Thyroid gland (tissue), 4 donors: ENCODE data around the gene TLCD1. TPM values are rescaled to one million over a fixed set of nuclear protein-coding genes. Genes with fewer than 3 reads are reported as not detected.

Experiments used
- DNase-seq, 2 donors: peaks; one replicate each; pipeline ENCODE4 v3.0.0-alpha.2; 2019
- H3K27ac ChIP-seq, 3 donors: fragments of 200-600 bp; sonication (generic); 1 replicate in 2 of 3; 2 replicates in 1 of 3; pipeline ENCODE4 v1.5.1; 2016 to 2019; ENCODE audit warnings: mild to moderate bottlenecking in 1 of 3, moderate library complexity in 1 of 3
- H3K27me3 ChIP-seq: fragments of 200-600 bp; sonication (generic); one replicate; pipeline ENCODE4 v1.5.1; 2019
- H3K36me3 ChIP-seq, 2 donors: fragments of 200-600 bp; sonication (generic); one replicate each; pipeline ENCODE4 v1.5.1; 2016 to 2019
- H3K4me1 ChIP-seq, 2 donors: fragments of 200-600 bp; sonication (generic); one replicate each; pipeline ENCODE4 v1.5.1; 2017 to 2019
- H3K4me3 ChIP-seq, 3 donors: fragments of 200-600 bp; sonication (generic); replicated peaks in 1 of 3; 1 replicate in 2 of 3; 2 replicates in 1 of 3; pipeline ENCODE4 v1.5.1; 2016; ENCODE audit warnings: mild to moderate bottlenecking in 1 of 3
- H3K9me3 ChIP-seq: fragments of 200-600 bp; sonication (generic); one replicate; pipeline ENCODE4 v1.5.1; 2017
- POLR2A ChIP-seq, 2 donors: fragments of 450-650 bp; IDR thresholded peaks; one replicate each; pipeline ENCODE4 v1.6.1; 2017; ENCODE audit warnings: antibody characterized with exemption in 2 of 2, mild to moderate bottlenecking in 2 of 2, moderate library complexity in 1 of 2
- WGBS, 2 donors: methylation state at CpG; one replicate each; pipeline ENCODE4 v1.1.5; 2017; 5-methylcytosine and 5-hydroxymethylcytosine counted together
- intact Hi-C: fragments of 100-400 bp; cut with DNase I; formaldehyde crosslinking; loops from one replicate; pipeline ENCODE4 v1.15.1; 2023
- total RNA-seq, 4 donors: library from RNA; depleted of rRNA; stranded (reverse); fragments of >200 nt; gene quantifications; one replicate each; pipeline ENCODE4 v1.2.3, GENCODE V29; 2016
- TF ChIP-seq, protein P1 (sequence below), 6 experiments: fragments of 200-600 bp in 3 of 6; fragments of 450-650 bp in 3 of 6; sonication (generic) in 3 of 6; IDR thresholded peaks; one replicate each; pipeline ENCODE4 v1.5.1; 2016 to 2019; ENCODE audit warnings: antibody characterized with exemption in 6 of 6, mild to moderate bottlenecking in 2 of 6, inconsistent platforms in 1 of 6, moderate library complexity in 1 of 6

Gene TLCD1
- total RNA-seq, 4 donors from 2014 or later: 1.6 to 21.4 (median 5.1) TPM

GRCh38 chr17:28763137-28763799, 37.2 kb upstream of the TLCD1 start:
- intact Hi-C loops: loop anchor here (5.0 to 10.0 kb wide), 2 partner anchors 92 to 149 kb away; partner anchors contain the start of gene ERAL1
- no peaks in the 10 kb centered on the region for H3K27me3 ChIP-seq
- no peak overlapping the region for H3K27ac ChIP-seq
- H3K9me3 ChIP-seq: no peaks in the 10 kb centered on the region
- TF ChIP-seq, protein P1, sequence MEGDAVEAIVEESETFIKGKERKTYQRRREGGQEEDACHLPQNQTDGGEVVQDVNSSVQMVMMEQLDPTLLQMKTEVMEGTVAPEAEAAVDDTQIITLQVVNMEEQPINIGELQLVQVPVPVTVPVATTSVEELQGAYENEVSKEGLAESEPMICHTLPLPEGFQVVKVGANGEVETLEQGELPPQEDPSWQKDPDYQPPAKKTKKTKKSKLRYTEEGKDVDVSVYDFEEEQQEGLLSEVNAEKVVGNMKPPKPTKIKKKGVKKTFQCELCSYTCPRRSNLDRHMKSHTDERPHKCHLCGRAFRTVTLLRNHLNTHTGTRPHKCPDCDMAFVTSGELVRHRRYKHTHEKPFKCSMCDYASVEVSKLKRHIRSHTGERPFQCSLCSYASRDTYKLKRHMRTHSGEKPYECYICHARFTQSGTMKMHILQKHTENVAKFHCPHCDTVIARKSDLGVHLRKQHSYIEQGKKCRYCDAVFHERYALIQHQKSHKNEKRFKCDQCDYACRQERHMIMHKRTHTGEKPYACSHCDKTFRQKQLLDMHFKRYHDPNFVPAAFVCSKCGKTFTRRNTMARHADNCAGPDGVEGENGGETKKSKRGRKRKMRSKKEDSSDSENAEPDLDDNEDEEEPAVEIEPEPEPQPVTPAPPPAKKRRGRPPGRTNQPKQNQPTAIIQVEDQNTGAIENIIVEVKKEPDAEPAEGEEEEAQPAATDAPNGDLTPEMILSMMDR (IDR thresholded peaks at IDR 0.05): no peak
- TF ChIP-seq POLR2A (IDR thresholded peaks at IDR 0.05): no peak
- 84 to 100% methylated on average over 1 of the region's 1 CpG for WGBS, 2 donors
- H3K4me3 ChIP-seq: no peak overlapping the region
- H3K36me3 ChIP-seq: peaks cover 13 to 20% of the 10 kb centered on the region in 2 donors
- DNase-seq: no peak
- peaks cover 3 to 11% of the 10 kb centered on the region in 2 donors for H3K4me1 ChIP-seq

DNA sequence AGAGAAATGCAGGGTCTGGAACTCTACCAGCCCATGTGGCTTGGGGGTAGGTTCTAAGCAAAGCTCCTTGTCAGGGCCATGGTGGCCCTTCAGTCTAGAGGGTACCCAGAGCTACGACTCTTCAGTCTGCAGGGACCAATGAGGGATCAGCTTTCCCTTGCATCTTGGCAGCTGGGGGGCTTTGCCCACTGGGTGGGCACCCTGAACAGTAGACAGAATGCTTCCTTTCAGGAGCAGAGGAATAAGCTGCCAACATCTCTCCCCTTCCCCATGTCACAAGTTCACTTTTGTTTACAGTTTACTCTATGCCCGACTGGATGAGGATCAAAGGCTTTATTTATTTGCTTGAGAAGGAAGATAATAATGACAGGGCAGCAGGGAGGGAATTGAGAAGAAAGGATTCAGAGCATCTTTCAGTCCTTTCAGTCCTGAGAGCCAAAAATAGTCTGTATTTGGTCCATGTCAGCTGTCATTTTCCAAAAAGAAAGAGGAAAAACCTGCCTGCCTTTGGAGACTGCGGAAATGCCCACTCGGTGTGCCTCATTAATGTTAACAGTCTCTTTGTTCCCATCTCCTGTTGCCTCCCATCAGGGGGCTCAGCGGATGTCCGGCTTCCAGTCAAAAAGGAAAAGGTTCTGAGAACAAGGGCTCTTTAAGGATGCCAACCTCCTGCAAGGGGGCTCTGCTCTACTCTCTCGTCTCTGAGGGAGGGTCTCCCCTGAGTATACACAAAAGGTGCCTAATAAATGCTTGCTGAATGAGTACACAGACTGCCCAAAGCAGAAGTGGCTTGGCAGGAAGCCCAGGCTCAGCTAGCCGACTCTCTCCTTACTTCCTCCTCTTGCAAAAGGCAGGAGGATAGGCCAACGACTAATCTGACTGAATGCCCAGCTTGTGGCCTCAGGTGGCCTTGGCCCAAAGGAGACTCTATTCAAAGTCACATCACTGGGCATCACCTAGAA, 34.8 kb upstream of the TLCD1 start:
- DNase-seq: peak; percentile 62 to 64
- TF ChIP-seq, protein P1 (IDR thresholded peaks at IDR 0.05): no peak
- no peak for TF ChIP-seq POLR2A (IDR thresholded peaks at IDR 0.05)
- Histone ChIP-seq H3K4me1 (peaks cover 8 to 21% of the 10 kb centered on the region in 2 donors), H3K27ac (peak overlapping the region in 2 of 3 donors; percentile 51 to 53), H3K4me3 (no peak overlapping the region), H3K27me3 (no peaks in the 10 kb centered on the region), H3K36me3 (peaks cover 16 to 18% of the 10 kb centered on the region in 2 donors), H3K9me3 (no peaks in the 10 kb centered on the region)
- intact Hi-C loops: loop anchor here (5.0 to 10.0 kb wide), 2 partner anchors 94 to 151 kb away; partner anchors contain the start of gene ERAL1
- WGBS, 2 donors: 44 to 45% methylated on average over 9 of the region's 9 CpGs

DNA sequence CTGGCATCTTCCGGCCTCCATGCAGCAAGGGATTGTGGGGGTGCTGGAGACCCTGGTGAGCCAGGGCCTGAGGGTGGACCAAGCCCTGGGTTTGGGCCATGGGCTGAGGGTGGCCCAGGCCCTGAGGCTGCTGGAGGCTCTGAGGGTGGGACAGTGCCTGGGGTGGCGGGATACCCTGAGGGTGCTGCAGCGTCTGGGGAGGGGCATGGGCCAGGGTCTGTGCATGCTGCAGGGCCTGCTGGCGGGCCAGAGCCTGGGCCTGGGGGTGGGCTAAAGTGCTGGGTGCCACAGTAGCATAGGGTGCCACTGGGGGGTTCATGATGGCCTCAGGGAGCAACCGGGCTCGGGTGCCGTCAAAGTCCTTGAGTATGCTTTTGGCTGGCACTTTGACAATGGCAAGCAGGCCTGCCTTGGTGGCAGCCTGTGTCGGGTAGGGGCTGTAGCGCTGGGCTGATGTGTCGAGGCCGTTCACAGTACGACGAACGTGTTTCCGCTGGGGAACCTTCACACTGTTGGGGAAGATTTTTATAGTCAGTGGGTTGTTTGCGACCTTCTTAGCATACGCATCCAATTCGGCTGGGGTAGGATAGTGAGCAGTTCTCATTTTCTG, 33.3 kb upstream of the TLCD1 start:
- 92 to 94% methylated on average over 12 to 18 of the region's 18 CpGs for WGBS, 2 donors
- Histone ChIP-seq H3K27ac (no peak overlapping the region), H3K9me3 (no peaks in the 10 kb centered on the region), H3K4me1 (peaks cover 8 to 21% of the 10 kb centered on the region in 2 donors), H3K36me3 (peaks cover 16 to 18% of the 10 kb centered on the region in 2 donors), H3K4me3 (no peak overlapping the region), H3K27me3 (no peaks in the 10 kb centered on the region)
- no peak for DNase-seq
- intact Hi-C loops: no loop called here
- TF ChIP-seq, protein P1 (IDR thresholded peaks at IDR 0.05): no peak
- no peak for TF ChIP-seq POLR2A (IDR thresholded peaks at IDR 0.05)

GRCh38 chr17:28758411-28759121, 32.5 kb upstream of the TLCD1 start:
- peaks cover 16 to 18% of the 10 kb centered on the region in 2 donors for H3K36me3 ChIP-seq
- TF ChIP-seq, protein P1 (IDR thresholded peaks at IDR 0.05): no peak
- no peak for TF ChIP-seq POLR2A (IDR thresholded peaks at IDR 0.05)
- intact Hi-C loops: no loop called here
- 95% methylated on average over 18 to 23 of the region's 32 CpGs for WGBS, 2 donors
- H3K4me1 ChIP-seq: peaks cover 8 to 21% of the 10 kb centered on the region in 2 donors
- no peaks in the 10 kb centered on the region for H3K27me3 ChIP-seq
- no peak for DNase-seq
- H3K4me3 ChIP-seq: no peak overlapping the region
- H3K27ac ChIP-seq: no peak overlapping the region
- H3K9me3 ChIP-seq: no peaks in the 10 kb centered on the region
